Activated naive CD4-positive, alpha-beta T cell treated with anti-CD3 and anti-CD28 coated beads for 36 hours (primary cell): Measurements from ENCODE around the gene FGF3. TPM values are rescaled to one million over a fixed set of nuclear protein-coding genes. Genes with fewer than 3 reads are reported as not detected.

Experiments
- CTCF ChIA-PET: fragments of 350-600 bp; sonication (Branson Sonifier 250); formaldehyde crosslinking; loops from one replicate; lab custom pipeline; 2021; ENCODE audit warnings: antibody characterized with exemption; lab: Charles Lee
- DNase-seq: peaks from one replicate; pipeline ENCODE4 v3.0.0-alpha.2; 2020
- H3K27ac Mint-ChIP-seq: one replicate; pipeline ENCODE4 v1.8.0; 2021; ENCODE audit warnings: mild to moderate bottlenecking, mixed read lengths
- H3K27me3 Mint-ChIP-seq: one replicate; pipeline ENCODE4 v1.8.0; 2021; ENCODE audit warnings: low read depth, mixed read lengths
- H3K36me3 Mint-ChIP-seq: one replicate; pipeline ENCODE4 v1.8.0; 2021; ENCODE audit warnings: low read depth, mixed read lengths
- H3K4me1 Mint-ChIP-seq: one replicate; pipeline ENCODE4 v1.8.0; 2021; ENCODE audit warnings: low read depth, mixed read lengths
- H3K4me3 Mint-ChIP-seq: one replicate; pipeline ENCODE4 v1.8.0; 2021; ENCODE audit warnings: mild to moderate bottlenecking, moderate library complexity, mixed read lengths
- H3K9me3 Mint-ChIP-seq: one replicate; pipeline ENCODE4 v1.8.0; 2021; ENCODE audit warnings: mixed read lengths
- intact Hi-C: fragments of 100-400 bp; cut with micrococcal nuclease; formaldehyde crosslinking; loops from one replicate; pipeline ENCODE4 v1.15.1; 2023
- total RNA-seq, 2 experiments: library from RNA; stranded (reverse); gene quantifications; one replicate each; pipeline ENCODE4 v1.2.3, GENCODE V29; 2021

Gene FGF3
- total RNA-seq, 2 experiments from 2014 or later: not detected

- CTCF ChIA-PET: no interaction called here
- intact Hi-C loops: no loop called here
- no peak for DNase-seq
- Mint-ChIP-seq H3K4me3 (no peak overlapping the region), H3K27ac (no peak overlapping the region), H3K36me3 (no peaks in the 10 kb centered on the region), H3K9me3 (no peaks in the 10 kb centered on the region), H3K4me1 (no peaks in the 10 kb centered on the region), H3K27me3 (peaks cover 3% of the 10 kb centered on the region)
These were observed 12.0 kb downstream of the FGF3 start for GRCh38 chr11:69807106-69807815.

- intact Hi-C loops: loop anchor here (5.0 kb wide), 1 partner anchor 98 kb away; no protein-coding TSS in a partner anchor
- DNase-seq: no peak
- no peak overlapping the region for H3K4me3 Mint-ChIP-seq
- peaks cover 3% of the 10 kb centered on the region for H3K27me3 Mint-ChIP-seq
- no peaks in the 10 kb centered on the region for H3K9me3 Mint-ChIP-seq
- no peak overlapping the region for H3K27ac Mint-ChIP-seq
- CTCF ChIA-PET: no interaction called here
- H3K36me3 Mint-ChIP-seq: no peaks in the 10 kb centered on the region
- no peaks in the 10 kb centered on the region for H3K4me1 Mint-ChIP-seq
These were observed 14.3 kb downstream of the FGF3 start for GRCh38 chr11:69804769-69805508.

DNA sequence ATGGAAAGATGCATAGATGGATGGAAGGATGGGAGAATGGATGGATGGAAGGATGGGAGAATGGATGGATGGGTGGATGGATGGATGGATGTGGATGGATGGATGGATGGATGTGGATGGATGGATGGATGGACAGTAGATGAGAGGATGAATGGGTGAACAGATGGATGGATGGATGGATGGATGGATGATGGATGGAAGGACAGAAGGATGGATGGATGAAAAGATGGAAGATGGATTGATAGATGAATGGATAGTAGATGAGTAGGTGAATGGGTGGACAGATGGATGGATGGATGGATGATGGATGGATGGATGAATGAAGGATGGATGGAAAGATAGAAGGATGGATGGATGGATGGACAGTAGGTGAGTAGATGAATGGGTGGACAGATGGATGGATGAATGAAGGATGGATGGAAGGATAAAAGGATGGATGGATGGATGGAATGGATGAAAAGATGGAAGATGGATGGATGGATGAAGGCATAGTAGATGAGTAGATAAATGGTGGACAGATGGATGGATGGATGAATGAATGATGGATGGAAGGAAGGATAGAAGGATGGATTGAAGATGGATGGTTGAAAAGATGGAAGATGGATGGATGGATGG lies 15.5 kb downstream of the FGF3 start:
- CTCF ChIA-PET: no interaction called here
- Mint-ChIP-seq H3K27me3 (peaks cover 3% of the 10 kb centered on the region), H3K27ac (no peak overlapping the region), H3K4me1 (no peaks in the 10 kb centered on the region), H3K36me3 (no peaks in the 10 kb centered on the region), H3K4me3 (no peak overlapping the region), H3K9me3 (no peaks in the 10 kb centered on the region)
- intact Hi-C loops: loop anchor here (5.0 kb wide), 1 partner anchor 96 kb away; no protein-coding TSS in a partner anchor
- DNase-seq: no peak

DNA sequence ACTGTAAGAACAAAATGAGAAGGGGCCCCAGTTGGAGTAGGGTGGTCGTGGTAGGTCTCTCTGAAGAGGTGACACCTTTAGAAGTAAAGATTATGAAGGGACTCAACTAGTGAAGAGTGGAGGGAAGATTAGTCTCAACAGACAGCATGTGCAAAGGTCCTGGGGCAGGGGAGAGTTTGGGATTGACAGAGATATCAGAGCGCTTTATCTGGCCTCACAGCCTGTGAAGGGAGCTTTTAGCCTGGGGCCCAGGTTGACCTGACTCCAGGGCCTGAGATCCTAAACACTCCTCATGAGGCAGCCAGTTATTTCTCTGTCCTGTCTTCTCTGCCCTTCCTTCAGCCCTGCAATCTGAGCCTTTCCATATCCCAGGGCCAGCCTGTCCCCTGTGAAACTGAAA lies 16.2 kb downstream of the FGF3 start:
- H3K4me3 Mint-ChIP-seq: no peak overlapping the region
- H3K36me3 Mint-ChIP-seq: no peaks in the 10 kb centered on the region
- no peaks in the 10 kb centered on the region for H3K27me3 Mint-ChIP-seq
- H3K27ac Mint-ChIP-seq: no peak overlapping the region
- CTCF ChIA-PET: no interaction called here
- DNase-seq: no peak
- no peaks in the 10 kb centered on the region for H3K4me1 Mint-ChIP-seq
- no peaks in the 10 kb centered on the region for H3K9me3 Mint-ChIP-seq
- intact Hi-C loops: loop anchor here (5.0 kb wide), 1 partner anchor 96 kb away; no protein-coding TSS in a partner anchor

DNA sequence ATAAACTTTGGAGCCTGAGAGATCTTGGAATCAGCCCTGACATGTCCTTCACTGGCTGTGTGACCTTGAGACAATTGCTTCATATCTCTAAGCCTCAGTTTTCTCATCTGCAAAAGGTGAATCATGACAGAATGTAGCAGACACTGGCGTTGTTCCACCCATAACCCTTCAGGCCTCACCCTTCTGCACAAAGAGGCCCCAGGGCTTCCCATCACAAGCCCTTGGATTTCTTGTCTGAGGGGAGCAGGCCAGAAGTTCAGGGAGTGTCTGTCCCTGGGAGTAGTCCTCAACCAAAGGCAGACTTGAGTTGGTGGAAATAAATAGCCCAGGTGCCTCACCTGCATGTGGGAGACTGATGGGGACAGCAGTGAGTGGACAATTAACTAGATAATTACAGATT lies 16.6 kb downstream of the FGF3 start:
- no peak overlapping the region for H3K4me3 Mint-ChIP-seq
- no peaks in the 10 kb centered on the region for H3K4me1 Mint-ChIP-seq
- DNase-seq: no peak
- no peaks in the 10 kb centered on the region for H3K27me3 Mint-ChIP-seq
- no peak overlapping the region for H3K27ac Mint-ChIP-seq
- intact Hi-C loops: loop anchor here (5.0 kb wide), 1 partner anchor 95 kb away; no protein-coding TSS in a partner anchor
- H3K9me3 Mint-ChIP-seq: no peaks in the 10 kb centered on the region
- CTCF ChIA-PET: no interaction called here
- no peaks in the 10 kb centered on the region for H3K36me3 Mint-ChIP-seq

- no peak overlapping the region for H3K4me3 Mint-ChIP-seq
- no peaks in the 10 kb centered on the region for H3K4me1 Mint-ChIP-seq
- H3K9me3 Mint-ChIP-seq: no peaks in the 10 kb centered on the region
- no peak overlapping the region for H3K27ac Mint-ChIP-seq
- intact Hi-C loops: loop anchor here (2.0 to 5.0 kb wide), 2 partner anchors 94 to 117 kb away; no protein-coding TSS in a partner anchor
- DNase-seq: peak; percentile 45
- CTCF ChIA-PET: interaction anchor here (0.5 to 0.7 kb wide), 2 partner anchors 48 to 521 kb away, joined by 3 to 4 read pairs; no protein-coding TSS in a partner anchor
- H3K27me3 Mint-ChIP-seq: no peaks in the 10 kb centered on the region
- H3K36me3 Mint-ChIP-seq: no peaks in the 10 kb centered on the region
These were observed 17.5 kb downstream of the FGF3 start for GRCh38 chr11:69801513-69802335.

DNA sequence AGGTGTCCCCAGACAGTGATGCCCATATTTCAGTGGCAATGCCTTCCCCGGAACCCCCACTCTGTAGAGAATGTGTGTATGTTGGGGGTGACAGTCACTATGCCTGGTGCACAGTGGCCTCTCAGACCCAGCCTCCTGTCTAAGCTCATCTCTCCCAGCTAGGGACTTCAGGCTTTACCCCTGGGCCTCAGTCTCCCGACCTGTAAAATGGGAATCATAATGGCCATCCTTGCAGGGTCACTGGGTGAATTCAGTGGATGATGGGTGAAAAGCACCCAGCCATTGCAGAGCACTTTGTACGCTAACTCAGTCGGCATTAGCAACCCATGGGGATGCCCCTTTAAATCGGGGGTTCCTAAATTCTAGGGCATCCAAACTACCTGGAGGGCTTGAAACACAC lies 18.9 kb downstream of the FGF3 start:
- intact Hi-C loops: loop anchor here (2.0 to 5.0 kb wide), 2 partner anchors 93 to 115 kb away; no protein-coding TSS in a partner anchor
- no peak overlapping the region for H3K27ac Mint-ChIP-seq
- H3K4me3 Mint-ChIP-seq: no peak overlapping the region
- H3K9me3 Mint-ChIP-seq: no peaks in the 10 kb centered on the region
- H3K36me3 Mint-ChIP-seq: no peaks in the 10 kb centered on the region
- no peaks in the 10 kb centered on the region for H3K27me3 Mint-ChIP-seq
- H3K4me1 Mint-ChIP-seq: no peaks in the 10 kb centered on the region
- no peak for DNase-seq
- CTCF ChIA-PET: no interaction called here

GRCh38 chr11:69799582-69799981 lies 19.6 kb downstream of the FGF3 start:
- DNase-seq: no peak
- H3K36me3 Mint-ChIP-seq: no peaks in the 10 kb centered on the region
- H3K27me3 Mint-ChIP-seq: no peaks in the 10 kb centered on the region
- CTCF ChIA-PET: no interaction called here
- intact Hi-C loops: no loop called here
- H3K27ac Mint-ChIP-seq: no peak overlapping the region
- no peaks in the 10 kb centered on the region for H3K9me3 Mint-ChIP-seq
- H3K4me3 Mint-ChIP-seq: no peak overlapping the region
- no peaks in the 10 kb centered on the region for H3K4me1 Mint-ChIP-seq

DNA sequence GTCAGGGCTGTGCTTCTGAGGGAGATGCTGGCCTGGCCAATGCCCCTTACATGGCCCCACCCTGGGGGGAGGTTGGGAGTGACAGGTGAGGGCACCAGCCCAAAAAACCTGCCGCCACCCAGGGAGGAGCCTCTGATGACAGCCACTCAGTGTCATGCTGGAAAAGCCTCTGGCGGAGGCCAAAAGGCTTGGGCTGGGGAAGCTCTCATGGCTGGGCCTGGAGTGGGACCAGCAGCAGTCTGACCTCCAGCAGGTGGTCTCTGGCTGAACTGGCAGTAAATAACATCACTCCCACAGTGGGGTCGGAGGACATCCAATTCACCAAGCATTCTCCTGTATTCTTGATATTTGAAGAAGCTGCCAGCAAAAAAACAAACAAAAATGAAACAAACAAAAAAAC lies 20.1 kb downstream of the FGF3 start:
- CTCF ChIA-PET: no interaction called here
- H3K9me3 Mint-ChIP-seq: no peaks in the 10 kb centered on the region
- H3K36me3 Mint-ChIP-seq: no peaks in the 10 kb centered on the region
- H3K27me3 Mint-ChIP-seq: no peaks in the 10 kb centered on the region
- no peak overlapping the region for H3K27ac Mint-ChIP-seq
- intact Hi-C loops: no loop called here
- DNase-seq: no peak
- H3K4me1 Mint-ChIP-seq: no peaks in the 10 kb centered on the region
- no peak overlapping the region for H3K4me3 Mint-ChIP-seq

- H3K36me3 Mint-ChIP-seq: no peaks in the 10 kb centered on the region
- no peaks in the 10 kb centered on the region for H3K27me3 Mint-ChIP-seq
- H3K4me1 Mint-ChIP-seq: no peaks in the 10 kb centered on the region
- H3K9me3 Mint-ChIP-seq: no peaks in the 10 kb centered on the region
- no peak overlapping the region for H3K27ac Mint-ChIP-seq
- CTCF ChIA-PET: no interaction called here
- no peak for DNase-seq
- intact Hi-C loops: no loop called here
- H3K4me3 Mint-ChIP-seq: no peak overlapping the region
These were observed 21.3 kb downstream of the FGF3 start for GRCh38 chr11:69797737-69798528.

DNA sequence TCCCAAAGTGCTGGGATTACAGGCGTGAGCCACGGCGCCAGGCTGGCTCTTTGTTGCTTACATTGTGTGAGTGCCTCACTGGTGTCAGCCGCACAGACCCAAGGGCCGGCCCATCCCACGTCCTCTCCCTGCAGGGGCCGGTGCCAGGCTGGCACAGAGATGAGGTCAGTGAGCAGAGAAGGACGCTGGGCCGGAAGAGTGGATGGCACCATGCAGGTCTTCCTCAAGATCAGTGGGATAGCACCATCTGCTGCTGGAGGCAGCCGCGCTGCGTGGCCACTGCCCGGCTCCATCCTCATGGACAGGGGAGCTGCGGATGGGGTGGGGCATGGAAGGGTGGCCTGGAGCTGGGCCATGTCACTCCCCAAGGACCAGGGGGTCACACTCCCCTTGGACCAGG lies 22.1 kb downstream of the FGF3 start:
- Mint-ChIP-seq H3K27me3 (no peaks in the 10 kb centered on the region), H3K27ac (no peak overlapping the region), H3K9me3 (no peaks in the 10 kb centered on the region), H3K4me3 (no peak overlapping the region), H3K36me3 (no peaks in the 10 kb centered on the region), H3K4me1 (no peaks in the 10 kb centered on the region)
- intact Hi-C loops: no loop called here
- no peak for DNase-seq
- CTCF ChIA-PET: no interaction called here
